ENCODE results near the gene SPAG16.

Gene SPAG16

GRCh38 chr2:214034417-214034816 lies 750.2 kb downstream of the SPAG16 start:
- ATAC-seq = no peak
- no peak for TF ChIP-seq ISL1 (CRISPR knock-in tag; IDR thresholded peaks at IDR 0.05)
- no peak for TF ChIP-seq PPARA (CRISPR knock-in tag; IDR thresholded peaks at IDR 0.05; ENCODE audit: borderline replicate concordance)
- no peak for TF ChIP-seq ZNF8 (CRISPR knock-in tag; IDR thresholded peaks at IDR 0.05)
- TF ChIP-seq TOX (CRISPR knock-in tag; IDR thresholded peaks at IDR 0.05; ENCODE audit: borderline replicate concordance) = no peak
- TF ChIP-seq, protein P1, sequence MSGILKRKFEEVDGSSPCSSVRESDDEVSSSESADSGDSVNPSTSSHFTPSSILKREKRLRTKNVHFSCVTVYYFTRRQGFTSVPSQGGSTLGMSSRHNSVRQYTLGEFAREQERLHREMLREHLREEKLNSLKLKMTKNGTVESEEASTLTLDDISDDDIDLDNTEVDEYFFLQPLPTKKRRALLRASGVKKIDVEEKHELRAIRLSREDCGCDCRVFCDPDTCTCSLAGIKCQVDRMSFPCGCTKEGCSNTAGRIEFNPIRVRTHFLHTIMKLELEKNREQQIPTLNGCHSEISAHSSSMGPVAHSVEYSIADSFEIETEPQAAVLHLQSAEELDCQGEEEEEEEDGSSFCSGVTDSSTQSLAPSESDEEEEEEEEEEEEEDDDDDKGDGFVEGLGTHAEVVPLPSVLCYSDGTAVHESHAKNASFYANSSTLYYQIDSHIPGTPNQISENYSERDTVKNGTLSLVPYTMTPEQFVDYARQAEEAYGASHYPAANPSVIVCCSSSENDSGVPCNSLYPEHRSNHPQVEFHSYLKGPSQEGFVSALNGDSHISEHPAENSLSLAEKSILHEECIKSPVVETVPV (CRISPR knock-in tag; IDR thresholded peaks at IDR 0.05) = no peak
- TF ChIP-seq SNAI2 (CRISPR knock-in tag; IDR thresholded peaks at IDR 0.05) = no peak
- TF ChIP-seq ARNTL (CRISPR knock-in tag; IDR thresholded peaks at IDR 0.05; ENCODE audit: borderline replicate concordance, low read depth) = no peak
- no peak for TF ChIP-seq TSHZ2 (CRISPR knock-in tag; IDR thresholded peaks at IDR 0.05)
- TF ChIP-seq BACH2 (CRISPR knock-in tag; IDR thresholded peaks at IDR 0.05; ENCODE audit: borderline replicate concordance) = no peak
- TF ChIP-seq POU6F1 (CRISPR knock-in tag; IDR thresholded peaks at IDR 0.05; ENCODE audit: borderline replicate concordance, low read depth) = no peak
- TF ChIP-seq ZFP30 (CRISPR knock-in tag; IDR thresholded peaks at IDR 0.05) = no peak
- TF ChIP-seq ZFP3 (CRISPR knock-in tag; IDR thresholded peaks at IDR 0.05) = no peak
- no peak for TF ChIP-seq ZC3H10 (CRISPR knock-in tag; IDR thresholded peaks at IDR 0.05)
- no peak for TF ChIP-seq ZNF70 (CRISPR knock-in tag; IDR thresholded peaks at IDR 0.05)
- no peak for TF ChIP-seq PATZ1 (CRISPR knock-in tag; IDR thresholded peaks at IDR 0.05; ENCODE audit: borderline replicate concordance)
- no peak for TF ChIP-seq CREB5 (CRISPR knock-in tag; IDR thresholded peaks at IDR 0.05; ENCODE audit: low read depth)
- no peak for TF ChIP-seq ZNF565 (CRISPR knock-in tag; conservative IDR thresholded peaks at IDR 0.05; ENCODE audit: low read depth)
- TF ChIP-seq RARB (CRISPR knock-in tag; IDR thresholded peaks at IDR 0.05) = no peak
- TF ChIP-seq ESRRG (CRISPR knock-in tag; IDR thresholded peaks at IDR 0.05) = no peak

- ATAC-seq = no peak
- TF ChIP-seq CSDC2 (CRISPR knock-in tag; IDR thresholded peaks at IDR 0.05) (no peak), ZFP30 (CRISPR knock-in tag; IDR thresholded peaks at IDR 0.05) (no peak), TSHZ2 (CRISPR knock-in tag; IDR thresholded peaks at IDR 0.05) (no peak), PPARA (CRISPR knock-in tag; IDR thresholded peaks at IDR 0.05; ENCODE audit: borderline replicate concordance) (no peak), ZNF565 (CRISPR knock-in tag; conservative IDR thresholded peaks at IDR 0.05; ENCODE audit: low read depth) (no peak), RARB (CRISPR knock-in tag; IDR thresholded peaks at IDR 0.05) (no peak), ARNTL (CRISPR knock-in tag; IDR thresholded peaks at IDR 0.05; ENCODE audit: borderline replicate concordance, low read depth) (no peak), ISL1 (CRISPR knock-in tag; IDR thresholded peaks at IDR 0.05) (no peak)
- TF ChIP-seq, protein P1 (CRISPR knock-in tag; IDR thresholded peaks at IDR 0.05) = no peak
Observed at GRCh38 chr2:214035091-214035852, 751.0 kb downstream of the SPAG16 start.
